ENCODE data around the gene MAP7.

Gene MAP7

GRCh38 chr6:136528477-136528876 is 21.7 kb downstream of the MAP7 start:
- DNase-seq (ENCODE audit: low spot score): no peak
- TF ChIP-seq, protein P1, sequence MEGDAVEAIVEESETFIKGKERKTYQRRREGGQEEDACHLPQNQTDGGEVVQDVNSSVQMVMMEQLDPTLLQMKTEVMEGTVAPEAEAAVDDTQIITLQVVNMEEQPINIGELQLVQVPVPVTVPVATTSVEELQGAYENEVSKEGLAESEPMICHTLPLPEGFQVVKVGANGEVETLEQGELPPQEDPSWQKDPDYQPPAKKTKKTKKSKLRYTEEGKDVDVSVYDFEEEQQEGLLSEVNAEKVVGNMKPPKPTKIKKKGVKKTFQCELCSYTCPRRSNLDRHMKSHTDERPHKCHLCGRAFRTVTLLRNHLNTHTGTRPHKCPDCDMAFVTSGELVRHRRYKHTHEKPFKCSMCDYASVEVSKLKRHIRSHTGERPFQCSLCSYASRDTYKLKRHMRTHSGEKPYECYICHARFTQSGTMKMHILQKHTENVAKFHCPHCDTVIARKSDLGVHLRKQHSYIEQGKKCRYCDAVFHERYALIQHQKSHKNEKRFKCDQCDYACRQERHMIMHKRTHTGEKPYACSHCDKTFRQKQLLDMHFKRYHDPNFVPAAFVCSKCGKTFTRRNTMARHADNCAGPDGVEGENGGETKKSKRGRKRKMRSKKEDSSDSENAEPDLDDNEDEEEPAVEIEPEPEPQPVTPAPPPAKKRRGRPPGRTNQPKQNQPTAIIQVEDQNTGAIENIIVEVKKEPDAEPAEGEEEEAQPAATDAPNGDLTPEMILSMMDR (IDR thresholded peaks at IDR 0.05; ENCODE audit: extremely low read depth, missing control alignments): no peak

DNA sequence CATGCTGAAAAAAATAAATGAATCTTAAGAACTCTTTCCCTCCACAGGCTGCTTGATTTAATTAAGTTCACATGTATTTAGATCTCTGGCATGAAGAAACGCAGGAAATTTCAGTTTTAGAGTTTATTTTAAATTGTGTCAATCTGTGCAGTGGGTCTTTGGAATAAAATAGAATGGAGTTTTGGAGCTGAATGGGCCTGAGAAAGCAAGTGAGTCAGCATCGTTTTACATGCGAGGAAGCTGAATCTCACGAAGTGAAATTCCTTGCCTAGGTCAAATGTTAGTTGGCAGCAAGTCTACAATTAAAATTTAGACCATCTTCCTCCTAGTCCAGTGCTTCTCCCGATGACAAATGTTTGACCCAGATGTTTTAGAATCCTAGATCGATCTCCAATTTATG is 22.4 kb downstream of the MAP7 start:
- no peak for DNase-seq (ENCODE audit: low spot score)
- TF ChIP-seq, protein P1 (IDR thresholded peaks at IDR 0.05; ENCODE audit: extremely low read depth, missing control alignments): no peak

GRCh38 chr6:136526937-136527336 is 23.3 kb downstream of the MAP7 start:
- TF ChIP-seq, protein P1 (IDR thresholded peaks at IDR 0.05; ENCODE audit: extremely low read depth, missing control alignments): no peak
- DNase-seq (ENCODE audit: low spot score): no peak

- DNase-seq (ENCODE audit: low spot score): peak; percentile 24
- TF ChIP-seq, protein P1 (IDR thresholded peaks at IDR 0.05; ENCODE audit: extremely low read depth, missing control alignments): no peak
Observed at GRCh38 chr6:136526196-136526930, 23.9 kb downstream of the MAP7 start.

DNA sequence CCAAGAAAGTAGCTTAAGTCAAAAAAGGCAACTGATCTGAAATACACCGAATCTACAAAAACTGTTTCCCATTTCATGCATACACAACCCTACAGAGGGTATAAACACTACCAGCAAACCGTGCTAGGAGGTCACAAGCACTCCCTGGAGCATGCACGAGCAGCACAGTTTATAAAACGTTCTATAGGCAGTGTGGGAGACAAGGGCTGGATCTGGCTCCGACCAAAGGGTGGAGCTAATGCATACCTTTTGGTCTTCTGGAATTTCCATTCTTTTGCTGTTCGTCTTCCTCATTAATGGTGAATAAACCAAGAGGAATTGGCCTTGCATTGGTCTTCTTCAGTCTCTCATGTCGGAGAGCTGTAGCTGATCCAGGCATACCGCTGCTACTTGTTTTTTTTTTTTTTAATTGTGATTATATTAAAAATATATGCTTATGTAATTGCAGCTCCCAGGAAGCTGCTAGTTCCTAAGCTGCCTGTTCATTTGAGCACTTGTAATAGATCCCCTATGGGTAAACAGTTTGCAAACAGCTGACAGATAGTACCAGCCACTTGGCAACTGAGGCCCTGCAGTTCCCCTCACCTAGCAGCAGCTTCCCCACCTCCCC is 24.5 kb downstream of the MAP7 start:
- TF ChIP-seq, protein P1 (IDR thresholded peaks at IDR 0.05; ENCODE audit: extremely low read depth, missing control alignments): no peak
- DNase-seq (ENCODE audit: low spot score): no peak

DNA sequence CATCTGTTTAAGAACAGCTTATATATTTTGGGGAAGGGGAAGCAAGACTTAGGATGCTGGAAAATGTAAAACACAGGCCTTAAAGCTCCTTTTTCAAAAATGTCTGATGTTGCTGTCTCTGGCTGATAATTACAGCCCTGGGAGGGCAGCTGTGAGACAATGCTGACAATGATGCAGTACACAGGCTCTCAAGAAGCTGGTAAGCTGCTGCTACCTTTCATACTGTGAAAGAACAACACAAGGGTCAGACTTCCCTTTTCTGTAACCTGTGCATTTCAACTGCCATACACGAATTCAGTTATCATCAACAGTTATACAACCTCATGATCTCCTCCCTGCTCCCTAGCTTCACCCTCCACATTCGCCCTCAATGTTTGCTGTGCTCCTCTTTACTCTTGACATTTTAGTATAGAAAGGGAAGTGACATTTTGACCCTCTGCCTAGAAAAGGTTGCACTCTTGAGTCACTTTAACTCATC is 25.2 kb downstream of the MAP7 start:
- no peak for DNase-seq (ENCODE audit: low spot score)
- TF ChIP-seq, protein P1 (IDR thresholded peaks at IDR 0.05; ENCODE audit: extremely low read depth, missing control alignments): no peak

DNA sequence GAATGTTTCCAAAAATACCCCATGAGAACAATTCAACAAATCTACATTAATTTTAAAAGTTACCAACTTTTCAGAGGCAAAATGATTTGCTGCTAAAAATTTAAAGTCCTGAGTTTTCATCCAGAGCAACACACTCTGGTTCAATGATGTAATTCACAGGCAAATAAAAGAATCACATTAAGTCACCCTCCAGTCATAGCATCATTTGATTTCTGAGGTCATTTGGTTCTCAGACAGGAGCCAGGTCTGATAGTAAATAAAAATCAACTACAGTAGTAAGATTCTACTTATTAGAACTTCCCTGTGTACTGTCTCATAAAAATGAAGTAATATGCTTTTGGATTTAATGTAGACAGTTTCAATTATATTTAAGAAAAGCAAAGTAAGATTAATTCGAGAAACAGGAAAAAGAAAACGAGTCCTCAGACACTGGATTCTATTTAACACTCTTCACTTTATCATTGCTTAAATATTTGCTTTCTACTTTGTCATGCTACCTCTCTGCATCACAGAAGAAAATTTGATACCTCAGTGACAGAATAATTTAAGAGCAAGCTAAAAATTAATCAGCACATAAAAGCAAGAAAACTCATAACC is 25.8 kb downstream of the MAP7 start:
- DNase-seq (ENCODE audit: low spot score): no peak
- TF ChIP-seq, protein P1 (IDR thresholded peaks at IDR 0.05; ENCODE audit: extremely low read depth, missing control alignments): no peak
